C4-2B (cell line): ENCODE measurements around the gene FSTL4.

Experiments
- H3K27ac ChIP-seq: fragments of 450-650 bp; 2 replicates; pipeline ENCODE4 v1.5.1; 2017
- ZFX ChIP-seq: fragments of 450-650 bp; IDR thresholded peaks from 2 replicates; pipeline ENCODE4 v1.6.1; 2017
- TF ChIP-seq, protein P1 (sequence below): fragments of 450-650 bp; conservative IDR thresholded peaks from 2 replicates; pipeline ENCODE4 v1.5.1; 2017; ENCODE audit warnings: mild to moderate bottlenecking

Gene FSTL4

DNA sequence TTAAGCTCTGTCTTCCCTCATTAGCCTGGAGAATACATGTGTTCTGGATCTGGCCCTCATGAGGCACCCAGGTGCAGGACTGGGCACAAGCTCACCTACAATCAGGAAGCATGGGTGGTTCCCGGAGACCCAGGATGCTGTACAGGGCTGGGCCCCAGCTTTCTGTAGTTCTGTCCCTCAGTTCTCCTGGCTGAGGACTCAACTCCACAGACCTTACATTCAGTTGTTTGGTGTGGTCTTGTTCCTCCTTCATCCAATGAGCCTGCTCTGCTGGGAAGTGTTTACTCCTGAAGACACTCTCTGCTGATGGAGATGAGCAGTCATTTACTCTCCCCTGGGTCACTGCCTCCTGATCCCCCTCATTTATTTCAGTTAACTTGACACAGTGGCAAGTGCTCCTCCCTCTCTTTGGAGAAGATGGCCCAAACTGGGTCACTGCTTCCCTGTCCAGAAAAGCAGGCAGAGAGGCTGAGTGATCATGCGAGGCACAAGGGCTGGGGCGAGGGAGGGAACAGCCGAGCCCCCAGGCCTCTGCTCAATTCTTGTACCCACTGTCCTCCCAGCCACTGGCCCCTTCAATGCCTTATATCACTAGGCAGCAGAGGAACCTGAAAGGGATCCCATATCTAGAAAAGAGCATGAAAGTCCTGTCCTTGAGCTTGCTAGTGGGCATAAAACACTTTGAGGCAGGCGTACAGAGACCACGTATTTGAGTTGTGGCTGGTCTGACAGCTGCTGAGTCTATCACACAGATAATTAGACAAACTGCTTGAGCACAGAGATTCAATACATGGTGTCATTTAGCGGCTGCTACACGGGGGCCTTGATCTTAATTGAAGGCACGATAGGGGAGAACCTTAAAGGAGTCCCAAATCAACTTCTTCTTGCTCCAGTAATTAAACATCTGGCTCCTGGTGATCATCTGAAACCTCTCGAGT, 221.7 kb downstream of the FSTL4 start:
- TF ChIP-seq ZFX = no peak
- TF ChIP-seq, protein P1, sequence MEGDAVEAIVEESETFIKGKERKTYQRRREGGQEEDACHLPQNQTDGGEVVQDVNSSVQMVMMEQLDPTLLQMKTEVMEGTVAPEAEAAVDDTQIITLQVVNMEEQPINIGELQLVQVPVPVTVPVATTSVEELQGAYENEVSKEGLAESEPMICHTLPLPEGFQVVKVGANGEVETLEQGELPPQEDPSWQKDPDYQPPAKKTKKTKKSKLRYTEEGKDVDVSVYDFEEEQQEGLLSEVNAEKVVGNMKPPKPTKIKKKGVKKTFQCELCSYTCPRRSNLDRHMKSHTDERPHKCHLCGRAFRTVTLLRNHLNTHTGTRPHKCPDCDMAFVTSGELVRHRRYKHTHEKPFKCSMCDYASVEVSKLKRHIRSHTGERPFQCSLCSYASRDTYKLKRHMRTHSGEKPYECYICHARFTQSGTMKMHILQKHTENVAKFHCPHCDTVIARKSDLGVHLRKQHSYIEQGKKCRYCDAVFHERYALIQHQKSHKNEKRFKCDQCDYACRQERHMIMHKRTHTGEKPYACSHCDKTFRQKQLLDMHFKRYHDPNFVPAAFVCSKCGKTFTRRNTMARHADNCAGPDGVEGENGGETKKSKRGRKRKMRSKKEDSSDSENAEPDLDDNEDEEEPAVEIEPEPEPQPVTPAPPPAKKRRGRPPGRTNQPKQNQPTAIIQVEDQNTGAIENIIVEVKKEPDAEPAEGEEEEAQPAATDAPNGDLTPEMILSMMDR = no peak
- no peak overlapping the region for H3K27ac ChIP-seq

DNA sequence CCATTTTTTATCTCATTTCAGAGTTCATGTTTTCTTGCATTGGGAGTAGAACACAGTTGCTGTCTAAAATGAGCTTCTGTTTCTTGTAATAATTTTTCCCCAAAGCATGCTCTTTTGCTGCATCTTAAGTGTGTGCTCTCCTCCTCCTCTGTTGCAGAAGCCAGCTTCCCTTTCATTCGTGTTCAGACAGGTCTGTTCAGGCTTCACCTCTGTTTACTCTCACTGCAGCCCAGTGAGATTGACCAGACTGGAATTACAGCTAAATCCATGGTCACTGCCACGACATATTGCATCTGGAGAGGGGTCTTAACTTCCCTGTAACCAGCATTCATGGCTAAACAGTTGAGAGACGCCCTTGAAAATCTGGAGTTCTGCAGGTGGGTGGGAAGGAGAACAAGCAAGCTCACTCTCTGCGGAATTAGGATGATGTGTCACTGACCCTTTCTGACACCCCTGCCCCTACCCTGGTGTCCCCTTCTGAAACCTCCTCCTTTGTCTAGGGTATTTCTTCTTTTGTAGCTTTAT, 223.2 kb downstream of the FSTL4 start:
- no peak overlapping the region for H3K27ac ChIP-seq
- TF ChIP-seq, protein P1 = no peak
- TF ChIP-seq ZFX = no peak

DNA sequence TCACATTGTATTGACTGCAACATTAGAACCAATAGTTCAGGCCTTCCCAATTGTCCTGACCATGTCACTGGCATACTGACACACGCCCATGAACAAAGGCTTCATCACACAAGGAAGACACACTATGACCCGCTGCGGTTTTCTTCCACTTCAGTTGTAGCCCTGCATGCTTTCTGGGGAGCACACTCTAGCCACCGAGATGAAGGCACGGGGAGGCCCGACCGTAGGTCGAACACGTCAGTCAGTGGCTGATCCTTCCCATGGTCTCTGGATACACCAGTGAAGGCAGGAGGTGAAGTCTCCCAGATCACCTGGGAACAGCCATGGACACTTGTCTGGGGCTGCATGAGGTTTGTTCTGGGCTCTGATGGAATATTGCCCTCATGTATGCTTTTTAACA, 224.7 kb downstream of the FSTL4 start:
- no peak overlapping the region for H3K27ac ChIP-seq
- TF ChIP-seq, protein P1 = no peak
- TF ChIP-seq ZFX = no peak

DNA sequence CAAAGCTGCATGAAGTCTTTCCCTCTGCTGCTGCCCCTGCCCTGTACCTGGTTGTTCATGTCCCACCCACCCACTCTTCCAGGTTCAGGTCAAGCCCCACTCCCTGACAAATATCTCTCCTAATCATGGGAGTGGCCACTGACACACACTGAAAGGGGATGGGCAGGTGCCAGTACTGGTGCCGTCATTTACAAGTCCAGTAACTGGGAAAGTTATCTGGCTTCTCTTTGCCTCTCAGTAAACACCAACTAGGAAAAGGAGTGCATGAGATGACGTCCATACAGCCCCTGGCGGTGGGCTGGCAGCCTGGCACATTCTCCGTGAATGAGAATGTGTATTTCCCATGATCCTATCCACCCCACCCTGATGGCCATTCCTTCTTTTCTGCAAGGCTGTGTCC, 225.2 kb downstream of the FSTL4 start:
- no peak overlapping the region for H3K27ac ChIP-seq
- TF ChIP-seq, protein P1 = no peak
- TF ChIP-seq ZFX = no peak

DNA sequence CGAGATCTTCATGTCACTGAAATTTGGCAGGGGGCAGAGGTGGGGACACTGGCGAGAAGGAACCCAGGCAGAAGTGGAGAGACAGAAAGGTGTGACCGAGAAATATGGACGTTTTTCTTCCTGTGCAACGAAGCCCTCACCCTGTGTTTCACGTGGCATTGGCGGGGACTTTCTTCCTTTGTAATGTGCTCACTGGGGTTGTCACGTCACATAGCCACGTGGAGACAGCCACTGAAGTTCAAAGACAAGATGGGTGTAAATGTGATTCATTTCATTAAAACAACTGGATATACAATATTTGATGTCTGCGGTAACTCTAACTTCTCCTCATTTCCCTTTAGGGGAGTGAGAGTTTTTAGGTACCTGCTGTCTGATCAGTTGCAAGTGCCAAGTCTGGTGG, 225.7 kb downstream of the FSTL4 start:
- TF ChIP-seq ZFX = no peak
- TF ChIP-seq, protein P1 = no peak
- no peak overlapping the region for H3K27ac ChIP-seq

DNA sequence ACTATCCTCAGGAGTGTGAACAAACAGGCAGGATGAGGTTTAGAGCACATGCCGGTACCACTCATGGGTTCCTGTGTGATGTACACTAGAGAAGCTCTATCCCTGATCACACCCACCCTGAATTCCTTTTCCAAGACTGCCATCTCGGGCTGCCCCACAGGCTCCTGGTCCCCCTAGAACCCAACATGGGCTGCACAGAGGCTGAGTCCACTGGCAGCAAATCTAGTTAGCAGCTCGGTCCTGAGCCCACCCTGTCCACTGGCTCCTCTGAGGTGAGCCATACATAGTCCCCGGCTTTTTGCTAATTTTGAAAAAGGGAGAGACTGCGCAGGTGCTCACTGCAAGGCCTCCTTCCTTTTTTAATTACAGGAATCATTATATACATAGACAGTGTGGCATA, 227.0 kb downstream of the FSTL4 start:
- TF ChIP-seq, protein P1 = no peak
- TF ChIP-seq ZFX = no peak
- no peak overlapping the region for H3K27ac ChIP-seq

DNA sequence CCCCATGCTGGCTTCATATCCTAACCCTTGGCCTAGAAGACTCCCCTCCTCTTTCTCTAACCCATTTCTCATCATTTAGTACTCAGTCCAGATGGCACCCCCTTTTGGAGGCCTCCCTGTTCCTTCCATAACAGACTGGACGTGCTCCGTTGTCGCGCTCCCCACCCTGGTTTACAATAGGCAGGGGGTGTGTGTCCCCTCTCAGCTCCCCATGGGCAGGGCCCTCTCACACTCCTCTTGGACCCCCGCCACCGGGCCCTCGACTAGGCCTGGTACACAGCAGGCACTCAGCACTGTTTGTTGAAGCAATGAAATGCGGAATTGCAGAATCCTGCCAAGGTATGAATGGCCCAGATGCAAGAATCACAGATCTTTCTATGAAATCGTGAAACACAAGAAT, 227.4 kb downstream of the FSTL4 start:
- no peak overlapping the region for H3K27ac ChIP-seq
- no peak for TF ChIP-seq ZFX
- TF ChIP-seq, protein P1 = no peak
